ENCODE data around the gene PID1. TPM values are rescaled to one million over a fixed set of nuclear protein-coding genes. Genes with fewer than 3 reads are reported as not detected.

Gene PID1
- total RNA-seq, 3 donors from 2014 or later, result 13.5 to 60.3 (median 42.0) TPM

- no peaks in the 10 kb centered on the region for H3K4me1 ChIP-seq
- H3K27ac ChIP-seq, result no peak overlapping the region
- no peak for DNase-seq (ENCODE audit: low spot score in 2 of 2)
- TF ChIP-seq POLR2AphosphoS5 (IDR thresholded peaks at IDR 0.05), result no peak
- TF ChIP-seq, protein P1, sequence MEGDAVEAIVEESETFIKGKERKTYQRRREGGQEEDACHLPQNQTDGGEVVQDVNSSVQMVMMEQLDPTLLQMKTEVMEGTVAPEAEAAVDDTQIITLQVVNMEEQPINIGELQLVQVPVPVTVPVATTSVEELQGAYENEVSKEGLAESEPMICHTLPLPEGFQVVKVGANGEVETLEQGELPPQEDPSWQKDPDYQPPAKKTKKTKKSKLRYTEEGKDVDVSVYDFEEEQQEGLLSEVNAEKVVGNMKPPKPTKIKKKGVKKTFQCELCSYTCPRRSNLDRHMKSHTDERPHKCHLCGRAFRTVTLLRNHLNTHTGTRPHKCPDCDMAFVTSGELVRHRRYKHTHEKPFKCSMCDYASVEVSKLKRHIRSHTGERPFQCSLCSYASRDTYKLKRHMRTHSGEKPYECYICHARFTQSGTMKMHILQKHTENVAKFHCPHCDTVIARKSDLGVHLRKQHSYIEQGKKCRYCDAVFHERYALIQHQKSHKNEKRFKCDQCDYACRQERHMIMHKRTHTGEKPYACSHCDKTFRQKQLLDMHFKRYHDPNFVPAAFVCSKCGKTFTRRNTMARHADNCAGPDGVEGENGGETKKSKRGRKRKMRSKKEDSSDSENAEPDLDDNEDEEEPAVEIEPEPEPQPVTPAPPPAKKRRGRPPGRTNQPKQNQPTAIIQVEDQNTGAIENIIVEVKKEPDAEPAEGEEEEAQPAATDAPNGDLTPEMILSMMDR (IDR thresholded peaks at IDR 0.05), result no peak
- no peak for TF ChIP-seq POLR2A (IDR thresholded peaks at IDR 0.05)
- peaks cover 0 to 14% of the 10 kb centered on the region in 2 donors for H3K9me3 ChIP-seq
- no peaks in the 10 kb centered on the region for H3K36me3 ChIP-seq
- intact Hi-C loops (cut with DNase I; ENCODE audit: low total_unique reads), result no loop called here
- H3K4me3 ChIP-seq, result no peak overlapping the region
- H3K27me3 ChIP-seq, result no peaks in the 10 kb centered on the region
Observed at GRCh38 chr2:229073935-229074334, 197.2 kb downstream of the PID1 start.

DNA sequence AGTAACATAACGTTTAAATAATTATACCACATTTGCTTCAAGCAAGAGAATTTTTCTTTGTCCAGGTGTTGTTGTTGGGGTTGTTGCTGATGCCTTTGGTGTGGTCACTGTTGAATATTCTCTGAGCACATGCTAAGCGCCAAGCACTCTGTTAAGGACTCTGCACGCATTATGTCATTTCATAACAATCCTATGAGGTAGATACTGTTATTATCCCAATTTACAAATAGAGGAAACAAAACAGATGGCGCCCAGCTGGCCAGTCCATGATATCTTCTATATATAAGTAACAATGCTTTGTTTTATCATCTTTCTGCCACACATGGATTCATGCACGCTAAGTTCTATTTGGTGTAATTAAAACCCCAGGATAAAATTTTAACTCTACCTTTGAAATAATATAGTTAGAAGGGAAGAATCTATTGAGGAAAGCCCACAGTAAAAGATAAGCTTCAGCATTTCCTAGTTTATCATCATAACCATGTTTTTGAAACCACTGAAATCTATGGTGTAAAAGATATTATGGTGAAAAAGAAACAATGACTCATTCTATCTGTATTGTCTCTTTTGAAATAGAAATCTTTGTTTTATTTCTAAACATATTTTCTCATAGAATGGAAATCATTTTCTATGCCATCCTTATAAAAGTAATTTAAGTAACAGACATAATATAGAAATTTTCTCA, 199.7 kb downstream of the PID1 start:
- Histone ChIP-seq H3K4me3 (no peak overlapping the region), H3K4me1 (no peaks in the 10 kb centered on the region), H3K9me3 (peaks cover 0 to 13% of the 10 kb centered on the region in 2 donors), H3K36me3 (no peaks in the 10 kb centered on the region), H3K27ac (no peak overlapping the region), H3K27me3 (no peaks in the 10 kb centered on the region)
- DNase-seq (ENCODE audit: low spot score in 2 of 2), result no peak
- no peak for TF ChIP-seq POLR2A (IDR thresholded peaks at IDR 0.05)
- no peak for TF ChIP-seq POLR2AphosphoS5 (IDR thresholded peaks at IDR 0.05)
- TF ChIP-seq, protein P1 (IDR thresholded peaks at IDR 0.05), result no peak
- intact Hi-C loops (cut with DNase I; ENCODE audit: low total_unique reads), result no loop called here

DNA sequence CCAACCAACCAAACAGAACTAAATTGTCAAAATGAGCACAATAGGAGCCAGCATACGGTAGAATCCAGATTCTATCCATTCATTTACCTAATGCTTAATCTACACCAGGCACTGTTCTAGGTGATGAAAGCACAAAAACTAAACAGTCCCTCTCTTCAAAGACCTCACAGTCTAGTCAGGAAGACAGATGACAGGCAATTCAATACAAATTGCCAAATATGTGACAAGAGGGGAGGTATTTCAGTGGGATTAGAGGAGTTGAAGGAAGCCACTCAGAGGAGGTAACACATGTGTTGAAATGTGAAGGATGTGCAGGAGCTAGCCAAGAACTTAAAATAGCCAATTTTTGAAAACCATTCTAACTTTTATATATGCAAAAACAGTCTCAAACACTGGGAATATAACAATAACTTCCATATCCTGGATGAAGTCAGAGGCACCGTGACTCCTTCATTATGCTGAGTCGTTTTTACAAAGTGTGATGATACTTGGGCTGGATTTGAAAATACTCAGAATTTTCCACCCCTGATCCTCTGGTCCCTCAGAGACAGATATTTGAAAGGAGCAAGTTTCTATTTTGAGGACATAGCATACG, 204.9 kb downstream of the PID1 start:
- no peaks in the 10 kb centered on the region for H3K4me1 ChIP-seq
- no peaks in the 10 kb centered on the region for H3K36me3 ChIP-seq
- no peak for DNase-seq (ENCODE audit: low spot score in 2 of 2)
- TF ChIP-seq, protein P1 (IDR thresholded peaks at IDR 0.05), result no peak
- TF ChIP-seq POLR2AphosphoS5 (IDR thresholded peaks at IDR 0.05) (no peak), POLR2A (IDR thresholded peaks at IDR 0.05) (no peak)
- intact Hi-C loops (cut with DNase I; ENCODE audit: low total_unique reads), result no loop called here
- H3K9me3 ChIP-seq, result no peaks in the 10 kb centered on the region
- H3K27ac ChIP-seq, result no peak overlapping the region
- H3K27me3 ChIP-seq, result no peaks in the 10 kb centered on the region
- no peak overlapping the region for H3K4me3 ChIP-seq

GRCh38 chr2:229064749-229065148, 206.3 kb downstream of the PID1 start:
- DNase-seq (ENCODE audit: low spot score in 2 of 2), result no peak
- H3K4me3 ChIP-seq, result no peak overlapping the region
- intact Hi-C loops (cut with DNase I; ENCODE audit: low total_unique reads), result loop anchor here (2.0 kb wide), 1 partner anchor 48 kb away; no protein-coding TSS in a partner anchor
- no peak overlapping the region for H3K27ac ChIP-seq
- no peaks in the 10 kb centered on the region for H3K9me3 ChIP-seq
- TF ChIP-seq POLR2AphosphoS5 (IDR thresholded peaks at IDR 0.05), result no peak
- no peak for TF ChIP-seq POLR2A (IDR thresholded peaks at IDR 0.05)
- TF ChIP-seq, protein P1 (IDR thresholded peaks at IDR 0.05), result no peak
- no peaks in the 10 kb centered on the region for H3K27me3 ChIP-seq
- no peaks in the 10 kb centered on the region for H3K4me1 ChIP-seq
- no peaks in the 10 kb centered on the region for H3K36me3 ChIP-seq

DNA sequence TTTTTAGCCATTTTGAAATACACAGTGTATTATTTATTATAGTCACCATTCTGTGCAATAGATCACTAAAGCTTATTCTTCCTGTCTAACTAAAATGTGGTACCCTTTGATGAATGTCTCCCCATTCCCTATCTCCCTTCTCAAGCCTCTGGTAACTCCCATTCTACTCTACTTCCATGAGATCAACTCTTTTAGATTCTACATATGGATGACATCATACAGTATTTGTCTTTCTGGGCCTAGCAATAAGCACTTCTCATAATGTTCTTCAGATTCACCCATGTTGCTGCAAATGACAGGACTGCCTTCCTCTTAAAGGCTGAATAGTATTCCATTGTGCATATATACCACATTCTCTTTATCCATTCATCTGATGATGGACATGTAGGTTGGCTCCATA, 210.9 kb downstream of the PID1 start:
- Histone ChIP-seq H3K9me3 (no peaks in the 10 kb centered on the region), H3K4me3 (no peak overlapping the region), H3K36me3 (no peaks in the 10 kb centered on the region), H3K27me3 (no peaks in the 10 kb centered on the region), H3K27ac (no peak overlapping the region), H3K4me1 (no peaks in the 10 kb centered on the region)
- intact Hi-C loops (cut with DNase I; ENCODE audit: low total_unique reads), result no loop called here
- DNase-seq (ENCODE audit: low spot score in 2 of 2), result no peak
- TF ChIP-seq, protein P1 (IDR thresholded peaks at IDR 0.05), result no peak
- no peak for TF ChIP-seq POLR2A (IDR thresholded peaks at IDR 0.05)
- no peak for TF ChIP-seq POLR2AphosphoS5 (IDR thresholded peaks at IDR 0.05)
